ENCODE results near the gene CLRN2. TPM values are rescaled to one million over a fixed set of nuclear protein-coding genes. Genes with fewer than 3 reads are reported as not detected.

CLRN2 gene
- total and polyA plus RNA-seq, 2 donors from 2014 or later: not detected

DNA sequence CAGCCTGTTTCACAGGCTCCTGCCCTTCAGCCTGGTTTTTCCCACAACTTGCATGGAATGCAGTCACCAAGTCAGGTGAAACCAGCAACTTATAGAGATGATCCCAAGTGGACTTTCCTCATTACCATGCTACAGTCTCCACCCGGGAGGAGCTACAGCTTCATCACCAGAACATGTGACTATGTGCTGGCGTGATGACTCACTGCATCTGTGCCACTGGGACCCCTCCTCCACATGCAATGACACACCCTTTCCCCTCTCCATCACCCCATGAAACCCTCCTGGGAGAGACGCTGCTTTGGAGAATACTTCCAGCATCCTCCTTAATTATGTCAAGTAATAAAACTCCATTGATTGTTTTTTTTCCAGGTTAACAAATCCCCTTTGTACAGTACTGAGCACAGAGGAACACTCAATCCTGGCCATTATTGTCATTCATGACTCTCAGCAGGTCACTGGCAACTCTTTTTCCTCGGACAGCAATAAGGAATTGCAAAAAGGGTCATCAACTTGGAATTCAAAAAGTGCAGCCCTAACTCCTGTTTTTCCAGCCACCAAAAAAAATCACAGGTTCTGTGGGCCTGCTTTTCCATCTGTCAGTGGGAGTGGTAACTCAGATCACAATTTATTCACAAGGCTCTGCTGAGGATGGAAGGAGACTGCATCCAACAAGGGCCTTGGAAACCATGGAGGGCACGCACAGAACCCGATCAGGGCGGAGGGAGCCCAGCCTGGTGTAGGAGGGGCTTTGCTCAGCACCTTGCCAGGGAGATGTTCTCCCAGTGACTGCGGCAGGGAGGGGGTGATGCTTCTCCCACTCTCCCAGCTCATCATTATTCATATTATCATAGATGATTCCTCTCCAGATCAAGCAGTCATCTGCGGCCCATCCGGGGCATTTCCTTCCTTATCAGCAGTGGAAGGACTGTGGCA is 20.4 kb upstream of the CLRN2 start:
- peaks cover 0 to 31% (median 20%) of the 10 kb centered on the region in 3 donors for H3K36me3 ChIP-seq (ENCODE audit: control insufficient read depth in 2 of 3, insufficient read depth in 3 of 3, low read length in 3 of 3)
- no peaks in the 10 kb centered on the region for H3K9me3 ChIP-seq (ENCODE audit: control insufficient read depth in 2 of 3, insufficient read depth in 1 of 3, low read length in 3 of 3)
- peaks cover 0 to 12% (median 6%) of the 10 kb centered on the region in 3 donors for H3K4me1 ChIP-seq (ENCODE audit: control insufficient read depth in 2 of 3, insufficient read depth in 2 of 3, low read depth in 1 of 3, low read length in 3 of 3)
- H3K9ac ChIP-seq (ENCODE audit: low read length in 3 of 3): no peak overlapping the region
- no peak overlapping the region for H3K27ac ChIP-seq (ENCODE audit: low read depth in 2 of 2, low read length in 2 of 2)
- no peak overlapping the region for H3K4me3 ChIP-seq (ENCODE audit: low read length in 3 of 3)
- intact Hi-C loops (cut with DNase I): no loop called here
- FAIRE-seq (no peak), DNase-seq (no peak)
- no peak for TF ChIP-seq CTCF (IDR thresholded peaks at IDR 0.05; ENCODE audit: borderline replicate concordance, extremely low read depth, insufficient read depth)
- H3K27me3 ChIP-seq (ENCODE audit: control insufficient read depth, insufficient read depth, low read length): no peaks in the 10 kb centered on the region

DNA sequence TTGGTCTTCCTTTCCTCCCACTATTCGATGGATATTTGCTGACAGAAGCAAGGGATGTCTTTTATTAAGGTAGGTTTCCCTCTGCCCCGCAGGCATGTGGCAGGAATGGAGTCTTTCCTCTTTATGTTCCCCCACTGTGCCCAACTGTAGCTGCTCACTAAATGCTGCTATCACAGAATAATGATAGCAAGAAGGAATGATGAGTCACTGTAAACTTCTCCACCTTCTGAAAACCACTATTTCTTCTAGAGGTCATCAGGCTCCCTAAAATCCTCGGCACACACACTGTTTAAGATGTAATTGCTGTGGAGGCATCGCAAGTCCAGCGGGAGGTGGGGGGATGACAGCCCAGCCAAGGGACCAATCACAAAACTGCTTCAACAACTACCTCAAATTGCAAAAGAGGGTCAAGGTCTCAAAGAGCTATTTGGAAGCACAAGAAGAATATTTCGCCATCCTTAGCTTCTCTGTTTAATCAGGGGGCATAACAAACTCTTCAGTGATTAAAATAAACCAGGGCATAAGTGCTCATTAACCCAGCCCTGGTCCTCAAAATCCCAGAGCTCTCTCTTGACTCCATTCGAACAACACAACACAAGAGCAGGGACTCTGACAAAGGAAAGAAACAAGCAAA is 17.0 kb upstream of the CLRN2 start:
- H3K9ac ChIP-seq (ENCODE audit: low read length in 3 of 3): no peak overlapping the region
- peaks cover 4 to 34% (median 24%) of the 10 kb centered on the region in 3 donors for H3K36me3 ChIP-seq (ENCODE audit: control insufficient read depth in 2 of 3, insufficient read depth in 3 of 3, low read length in 3 of 3)
- H3K27me3 ChIP-seq (ENCODE audit: control insufficient read depth, insufficient read depth, low read length): no peaks in the 10 kb centered on the region
- no peak for TF ChIP-seq CTCF (IDR thresholded peaks at IDR 0.05; ENCODE audit: borderline replicate concordance, extremely low read depth, insufficient read depth)
- no peak overlapping the region for H3K4me3 ChIP-seq (ENCODE audit: low read length in 3 of 3)
- peaks cover 0 to 6% (median 4%) of the 10 kb centered on the region in 3 donors for H3K4me1 ChIP-seq (ENCODE audit: control insufficient read depth in 2 of 3, insufficient read depth in 2 of 3, low read depth in 1 of 3, low read length in 3 of 3)
- no peaks in the 10 kb centered on the region for H3K9me3 ChIP-seq (ENCODE audit: control insufficient read depth in 2 of 3, insufficient read depth in 1 of 3, low read length in 3 of 3)
- no peak for DNase-seq
- H3K27ac ChIP-seq (ENCODE audit: low read depth in 2 of 2, low read length in 2 of 2): no peak overlapping the region
- FAIRE-seq: no peak
- intact Hi-C loops (cut with DNase I): no loop called here

GRCh38 chr4:17500574-17500973 is 14.4 kb upstream of the CLRN2 start:
- H3K4me1 ChIP-seq (ENCODE audit: control insufficient read depth in 2 of 3, insufficient read depth in 2 of 3, low read depth in 1 of 3, low read length in 3 of 3): no peaks in the 10 kb centered on the region
- intact Hi-C loops (cut with DNase I): no loop called here
- no peaks in the 10 kb centered on the region for H3K9me3 ChIP-seq (ENCODE audit: control insufficient read depth in 2 of 3, insufficient read depth in 1 of 3, low read length in 3 of 3)
- no peak overlapping the region for H3K4me3 ChIP-seq (ENCODE audit: low read length in 3 of 3)
- no peak for TF ChIP-seq CTCF (IDR thresholded peaks at IDR 0.05; ENCODE audit: borderline replicate concordance, extremely low read depth, insufficient read depth)
- no peak overlapping the region for H3K9ac ChIP-seq (ENCODE audit: low read length in 3 of 3)
- H3K36me3 ChIP-seq (ENCODE audit: control insufficient read depth in 2 of 3, insufficient read depth in 3 of 3, low read length in 3 of 3): peaks cover 4 to 29% (median 18%) of the 10 kb centered on the region in 3 donors
- no peak overlapping the region for H3K27ac ChIP-seq (ENCODE audit: low read depth in 2 of 2, low read length in 2 of 2)
- FAIRE-seq (no peak), DNase-seq (no peak)
- H3K27me3 ChIP-seq (ENCODE audit: control insufficient read depth, insufficient read depth, low read length): no peaks in the 10 kb centered on the region
